Naive thymus-derived CD4-positive, alpha-beta T cell (primary cell): ENCODE measurements around the gene MIPEP. TPM values are rescaled to one million over a fixed set of nuclear protein-coding genes. Genes with fewer than 3 reads are reported as not detected.
"Not testable (repeated sequence)": the region's sequence is repeated elsewhere in the genome, so short reads cannot be mapped to it uniquely, and the experiment has no call there.

Experiments used
- ATAC-seq: fragments of 150-1000 bp; cut with Tn5 transposase; 2 replicates; pipeline ENCODE4 v1.10.0; 2021; ENCODE audit warnings: mild to moderate bottlenecking, moderate library complexity
- CTCF ChIA-PET: fragments of 350-600 bp; sonication (Branson Sonifier 250); formaldehyde crosslinking; loops from one replicate; lab custom pipeline; 2021; ENCODE audit warnings: antibody characterized with exemption; lab: Charles Lee
- POLR2A ChIA-PET: fragments of 350-600 bp; sonication (Branson Sonifier 250); formaldehyde crosslinking; loops from one replicate; lab custom pipeline; 2021; ENCODE audit warnings: antibody characterized with exemption, inconsistent platforms; lab: Charles Lee
- DNase-seq, 9 donors: peaks; one replicate each; pipeline versions ENCODE4 v3.0.0 to v3.0.0-alpha.2; 2020 to 2022; ENCODE audit warnings: mixed read lengths in 1 of 9
- H3K27ac ChIP-seq: one replicate; pipeline ENCODE4 v1.7.0; 2013; ENCODE audit warnings: mild to moderate bottlenecking, low read depth, low read length, moderate library complexity
- H3K27me3 ChIP-seq, 2 donors: one replicate each; pipeline ENCODE4 v1.7.0; 2013; ENCODE audit warnings: low read length in 2 of 2, mild to moderate bottlenecking in 2 of 2, moderate library complexity in 2 of 2; ENCODE audit not compliant: control insufficient read depth in 2 of 2, insufficient read depth in 2 of 2
- H3K36me3 ChIP-seq, 3 experiments: 1 replicate in 2 of 3; 2 replicates in 1 of 3; pipeline ENCODE4 v1.7.0; 2013; ENCODE audit warnings: low read length in 3 of 3, mild to moderate bottlenecking in 3 of 3, moderate library complexity in 1 of 3; ENCODE audit not compliant: insufficient read depth in 3 of 3, control insufficient read depth in 2 of 3
- H3K4me1 ChIP-seq, 2 donors: one replicate each; pipeline ENCODE4 v1.7.0; 2013; ENCODE audit warnings: low read length in 2 of 2, mild to moderate bottlenecking in 2 of 2, moderate library complexity in 1 of 2; ENCODE audit not compliant: control insufficient read depth in 2 of 2, insufficient read depth in 2 of 2
- H3K4me3 ChIP-seq: 2 replicates; pipeline ENCODE4 v1.7.0; 2013; ENCODE audit warnings: mild to moderate bottlenecking, low read length
- H3K9me3 ChIP-seq, 3 experiments: 1 replicate in 2 of 3; 2 replicates in 1 of 3; pipeline ENCODE4 v1.7.0; 2013; ENCODE audit warnings: low read length in 3 of 3; ENCODE audit not compliant: control insufficient read depth in 2 of 3
- H3K27ac Mint-ChIP-seq, 9 donors: one replicate each; pipeline ENCODE4 v1.8.0; 2020 to 2022; ENCODE audit warnings: mixed read lengths in 9 of 9, mild to moderate bottlenecking in 8 of 9, moderate library complexity in 5 of 9, inconsistent platforms in 2 of 9
- H3K27me3 Mint-ChIP-seq, 5 donors: one replicate each; pipeline ENCODE4 v1.8.0; 2021 to 2022; ENCODE audit warnings: mixed read lengths in 5 of 5, mild to moderate bottlenecking in 1 of 5
- H3K36me3 Mint-ChIP-seq, 5 donors: one replicate each; pipeline ENCODE4 v1.8.0; 2020 to 2022; ENCODE audit warnings: mixed read lengths in 5 of 5, mild to moderate bottlenecking in 3 of 5, inconsistent platforms in 1 of 5
- H3K4me1 Mint-ChIP-seq, 7 donors: one replicate each; pipeline ENCODE4 v1.8.0; 2020 to 2022; ENCODE audit warnings: mixed read lengths in 7 of 7, mild to moderate bottlenecking in 3 of 7, inconsistent platforms in 1 of 7
- H3K4me3 Mint-ChIP-seq, 10 donors: one replicate each; pipeline ENCODE4 v1.8.0; 2020 to 2022; ENCODE audit warnings: mild to moderate bottlenecking in 10 of 10, mixed read lengths in 10 of 10, moderate library complexity in 6 of 10, inconsistent platforms in 2 of 10
- H3K9me3 Mint-ChIP-seq, 11 donors: one replicate each; pipeline ENCODE4 v1.8.0; 2020 to 2022; ENCODE audit warnings: mixed read lengths in 11 of 11, mild to moderate bottlenecking in 4 of 11, inconsistent platforms in 1 of 11, moderate library complexity in 1 of 11
- intact Hi-C, 2 donors: fragments of 100-400 bp; cut with micrococcal nuclease; formaldehyde crosslinking; loops; one replicate each; pipeline ENCODE4 v1.15.1; 2023
- polyA plus RNA-seq, 2 donors: library from polyadenylated mRNA; unstranded; fragments of 300-500 nt; fragmentation: Illumina TruSeq; gene quantifications; one replicate each; pipeline ENCODE4 v1.2.3, GENCODE V29; 2021
- total RNA-seq, 6 experiments: library from RNA in 5 of 6; stranded (reverse) in 5 of 6; gene quantifications; 1 replicate in 5 of 6; 2 replicates in 1 of 6; pipeline ENCODE4 v1.2.3 and lab custom pipeline; 2021 to 2026

The MIPEP gene
- total and polyA plus RNA-seq, 7 experiments from 2014 or later: 8.0 to 20.7 (median 9.5) TPM

DNA sequence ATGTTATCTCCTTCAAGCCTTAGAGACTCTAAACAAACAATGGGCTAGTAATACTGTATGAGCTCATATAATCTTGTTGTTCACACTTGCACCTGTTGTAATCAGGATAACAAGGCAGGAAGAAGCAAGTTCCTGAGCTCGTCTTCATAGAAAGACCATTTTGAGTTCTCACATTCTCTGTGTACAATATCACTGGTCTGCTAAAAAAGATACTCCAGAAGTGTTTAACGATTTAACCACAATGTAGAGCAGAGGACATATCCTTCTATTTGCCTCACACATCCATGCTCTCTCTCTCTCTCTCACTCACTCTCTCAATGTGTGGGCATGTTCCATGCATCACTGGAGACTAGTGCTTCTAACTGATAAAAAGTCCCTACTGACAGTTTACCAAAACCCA is 122.9 kb downstream of the MIPEP start:
- no peak overlapping the region for H3K27ac Mint-ChIP-seq
- peaks cover 0 to 17% (median 0%) of the 10 kb centered on the region in 5 donors for H3K36me3 Mint-ChIP-seq
- CTCF ChIA-PET: no interaction called here
- Histone ChIP-seq H3K27me3 (peaks cover 0 to 3% of the 10 kb centered on the region in 2 donors), H3K9me3 (no peaks in the 10 kb centered on the region), H3K4me1 (no peaks in the 10 kb centered on the region), H3K27ac (no peak overlapping the region), H3K4me3 (no peak overlapping the region), H3K36me3 (no peaks in the 10 kb centered on the region)
- H3K4me1 Mint-ChIP-seq: peaks cover 0 to 5% (median 2%) of the 10 kb centered on the region in 7 donors
- POLR2A ChIA-PET: no interaction called here
- no peak for DNase-seq
- intact Hi-C loops: no loop called here
- ATAC-seq: no peak
- H3K4me3 Mint-ChIP-seq: no peak overlapping the region
- no peaks in the 10 kb centered on the region for H3K9me3 Mint-ChIP-seq
- no peaks in the 10 kb centered on the region for H3K27me3 Mint-ChIP-seq

DNA sequence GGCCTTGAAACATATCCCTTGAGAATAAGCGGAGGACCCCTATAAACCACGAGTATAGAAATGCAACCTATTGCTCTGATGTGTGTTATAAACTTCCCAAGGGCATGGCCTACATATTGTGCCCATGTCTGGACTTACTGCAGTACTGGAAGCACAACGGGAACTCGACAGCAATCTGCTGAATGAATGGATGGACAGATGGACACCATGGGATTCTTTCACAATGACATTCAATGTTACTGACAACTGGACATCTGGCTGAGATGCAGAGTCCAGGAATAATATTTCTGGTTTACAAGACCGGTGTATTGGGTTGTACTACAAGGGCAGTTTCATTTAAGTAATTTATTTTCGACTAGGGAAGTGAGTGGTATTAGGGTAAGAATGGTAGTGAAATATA is 123.7 kb downstream of the MIPEP start:
- POLR2A ChIA-PET: no interaction called here
- Mint-ChIP-seq H3K4me3 (no peak overlapping the region), H3K4me1 (peaks cover 0 to 5% (median 2%) of the 10 kb centered on the region in 7 donors), H3K36me3 (peaks cover 0 to 12% (median 0%) of the 10 kb centered on the region in 5 donors), H3K9me3 (no peaks in the 10 kb centered on the region), H3K27me3 (no peaks in the 10 kb centered on the region), H3K27ac (no peak overlapping the region)
- no peak for DNase-seq
- ATAC-seq: no peak
- Histone ChIP-seq H3K36me3 (no peaks in the 10 kb centered on the region), H3K27ac (no peak overlapping the region), H3K27me3 (peaks cover 0 to 3% of the 10 kb centered on the region in 2 donors), H3K4me1 (no peaks in the 10 kb centered on the region), H3K4me3 (no peak overlapping the region), H3K9me3 (no peaks in the 10 kb centered on the region)
- CTCF ChIA-PET: no interaction called here
- intact Hi-C loops: no loop called here

DNA sequence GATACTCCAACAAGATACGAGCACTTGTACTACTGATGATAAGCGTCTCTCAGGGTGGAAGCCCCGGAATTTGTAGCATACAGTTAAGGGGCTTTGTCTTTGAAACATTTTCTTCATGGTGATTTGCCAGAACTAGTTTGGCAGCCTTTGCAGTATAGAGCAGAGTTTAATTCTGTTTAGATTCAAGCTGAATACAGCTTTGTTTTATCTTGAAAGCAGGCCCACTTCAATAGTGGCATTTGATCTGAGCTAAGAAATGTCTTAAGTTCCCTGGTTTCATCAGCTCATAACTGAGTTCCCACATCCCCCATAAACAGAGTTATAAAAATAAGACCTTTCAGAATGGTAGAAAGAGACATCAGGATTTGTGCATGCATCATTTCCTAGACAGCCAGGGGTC is 125.9 kb downstream of the MIPEP start:
- ChIA-PET POLR2A (no interaction called here), CTCF (no interaction called here)
- peaks cover 0 to 4% (median 0%) of the 10 kb centered on the region in 7 donors for H3K4me1 Mint-ChIP-seq

DNA sequence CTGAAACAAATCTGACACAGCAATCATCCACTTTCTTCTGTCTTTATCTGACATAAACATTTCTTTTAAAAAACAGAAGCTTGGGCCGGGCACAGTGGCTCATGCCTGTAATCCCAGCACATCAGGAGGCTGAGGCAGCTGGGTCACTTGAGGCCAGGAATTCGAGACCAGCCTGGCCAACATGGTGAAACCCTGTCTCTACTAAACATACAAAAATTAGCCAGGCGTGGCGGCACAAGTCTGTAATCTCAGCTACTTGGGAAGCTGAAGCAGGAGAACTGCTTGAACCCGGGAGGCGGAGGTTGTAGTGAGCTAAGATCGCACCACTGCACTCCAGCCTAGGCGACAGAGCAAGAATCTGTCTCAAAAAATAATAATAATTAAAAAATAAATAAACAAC is 127.4 kb downstream of the MIPEP start:
- H3K4me1 ChIP-seq, H3K27me3 ChIP-seq, H3K4me1 Mint-ChIP-seq, ATAC-seq, H3K9me3 ChIP-seq, intact Hi-C loops, CTCF ChIA-PET, DNase-seq, H3K36me3 ChIP-seq, H3K9me3 Mint-ChIP-seq, H3K27ac Mint-ChIP-seq, H3K27me3 Mint-ChIP-seq, H3K4me3 Mint-ChIP-seq, H3K27ac ChIP-seq, H3K4me3 ChIP-seq, POLR2A ChIA-PET: not testable (repeated sequence)
- H3K36me3 Mint-ChIP-seq: peaks cover 0 to 16% (median 4%) of the 10 kb centered on the region in 5 donors

More for the DNA sequence above, 125.9 kb downstream of the MIPEP start:
- H3K36me3 ChIP-seq: peaks cover 0 to 7% (median 0%) of the 10 kb centered on the region in 3 experiments
- H3K36me3 Mint-ChIP-seq: peaks cover 0 to 20% (median 4%) of the 10 kb centered on the region in 5 donors
- no peaks in the 10 kb centered on the region for H3K27me3 Mint-ChIP-seq
- H3K27ac Mint-ChIP-seq: no peak overlapping the region
- ATAC-seq (no peak), DNase-seq (no peak)
- H3K4me1 ChIP-seq: no peaks in the 10 kb centered on the region
- H3K27me3 ChIP-seq: peaks cover 0 to 3% of the 10 kb centered on the region in 2 donors
- intact Hi-C loops: no loop called here
- H3K27ac ChIP-seq: no peak overlapping the region
- H3K4me3 Mint-ChIP-seq: no peak overlapping the region
- no peaks in the 10 kb centered on the region for H3K9me3 ChIP-seq
- no peaks in the 10 kb centered on the region for H3K9me3 Mint-ChIP-seq
- H3K4me3 ChIP-seq: no peak overlapping the region

DNA sequence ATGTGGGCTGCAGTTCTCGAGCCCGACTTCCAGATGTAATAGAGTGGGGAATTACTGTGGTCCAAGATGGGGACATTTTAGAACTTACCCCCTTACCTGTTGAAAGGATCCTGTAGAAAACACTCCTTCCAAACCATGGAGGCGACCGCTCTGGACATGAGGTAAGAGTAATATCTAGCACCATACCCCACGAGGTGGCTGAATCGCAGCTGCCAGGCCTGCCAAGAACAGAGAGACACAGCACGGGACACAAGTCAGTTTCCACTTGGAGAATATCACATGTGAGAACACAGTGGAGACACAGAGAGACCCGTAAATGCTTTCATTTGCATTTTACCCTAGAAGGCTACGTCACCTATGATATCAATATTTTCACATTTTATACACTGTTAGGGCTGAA is 129.2 kb downstream of the MIPEP start:
- Histone ChIP-seq H3K36me3 (peaks cover 0 to 7% (median 0%) of the 10 kb centered on the region in 3 experiments), H3K4me1 (no peaks in the 10 kb centered on the region), H3K9me3 (no peaks in the 10 kb centered on the region), H3K4me3 (no peak overlapping the region), H3K27ac (no peak overlapping the region), H3K27me3 (no peaks in the 10 kb centered on the region)
- Mint-ChIP-seq H3K36me3 (peaks cover 0 to 12% (median 6%) of the 10 kb centered on the region in 5 donors), H3K27ac (peak overlapping the region in 1 of 9 donors; percentile 62), H3K27me3 (no peaks in the 10 kb centered on the region), H3K9me3 (no peaks in the 10 kb centered on the region), H3K4me3 (no peak overlapping the region), H3K4me1 (peaks cover 0 to 4% (median under 1%) of the 10 kb centered on the region in 7 donors)
- POLR2A ChIA-PET: no interaction called here
- DNase-seq (no peak), ATAC-seq (no peak)
- intact Hi-C loops: no loop called here
- CTCF ChIA-PET: no interaction called here

DNA sequence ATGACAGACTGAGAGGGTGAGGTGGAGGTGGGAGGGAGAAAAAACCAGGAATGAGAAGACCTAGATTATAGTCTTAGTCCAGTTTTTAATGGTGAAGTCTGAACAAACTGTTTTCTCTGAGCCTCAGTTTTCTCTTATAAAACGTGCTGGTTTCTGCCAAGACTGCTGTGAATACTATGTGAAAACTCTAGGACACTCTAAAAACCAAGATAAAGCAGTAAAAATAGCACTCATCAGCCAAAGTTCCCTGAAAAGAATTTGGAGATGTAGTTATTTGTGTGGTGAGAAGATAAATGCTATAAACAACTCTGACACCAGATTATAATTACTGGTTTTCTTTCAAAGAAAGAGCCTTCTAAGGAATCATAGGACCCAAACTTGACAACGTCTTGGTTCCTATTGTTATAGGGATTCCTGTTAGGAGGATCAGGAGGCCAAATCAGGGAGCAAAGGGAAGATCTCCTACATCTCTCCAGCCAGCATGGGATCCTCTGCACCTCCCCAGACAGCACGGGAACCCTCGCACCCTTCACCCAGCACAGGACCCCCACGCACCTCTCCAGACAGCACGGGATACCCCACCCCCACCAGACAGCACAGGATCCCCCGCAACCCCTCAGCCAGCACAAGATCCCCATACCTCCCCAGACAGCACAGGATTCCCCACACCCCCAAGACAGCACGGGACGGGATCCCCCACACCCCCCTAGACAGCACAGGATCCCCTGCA is 130.2 kb downstream of the MIPEP start:
- intact Hi-C loops: no loop called here
- Mint-ChIP-seq H3K4me1 (peaks cover 0 to 14% (median 7%) of the 10 kb centered on the region in 7 donors), H3K27me3 (no peaks in the 10 kb centered on the region), H3K4me3 (no peak overlapping the region), H3K27ac (peak overlapping the region in 1 of 9 donors; percentile 19), H3K9me3 (no peaks in the 10 kb centered on the region), H3K36me3 (peaks cover 0 to 12% (median 6%) of the 10 kb centered on the region in 5 donors)
- ChIA-PET CTCF (no interaction called here), POLR2A (no interaction called here)
- no peaks in the 10 kb centered on the region for H3K27me3 ChIP-seq
- H3K27ac ChIP-seq: no peak overlapping the region
- H3K4me1 ChIP-seq: no peaks in the 10 kb centered on the region
- H3K9me3 ChIP-seq: no peaks in the 10 kb centered on the region
- peaks cover 0 to 7% (median 0%) of the 10 kb centered on the region in 3 experiments for H3K36me3 ChIP-seq
- DNase-seq: no peak
- no peak for ATAC-seq
- H3K4me3 ChIP-seq: no peak overlapping the region
